Loucy (cell line): ENCODE measurements around the gene STK25.

Experiments
- CTCF ChIP-seq: fragments of 200-600 bp; sonication (generic); conservative IDR thresholded peaks from 2 replicates; pipeline ENCODE4 v1.5.1; 2014; ENCODE audit warnings: mild to moderate bottlenecking, antibody characterized with exemption, low read length
- EZH2phosphoT487 ChIP-seq: fragments of 200-600 bp; IDR thresholded peaks from 2 replicates; pipeline ENCODE4 v1.6.1; 2018; ENCODE audit warnings: antibody characterized with exemption, mild to moderate bottlenecking, moderate library complexity, borderline replicate concordance

- TF ChIP-seq CTCF: no peak
- TF ChIP-seq EZH2phosphoT487: no peak
Measured at GRCh38 chr2:241451840-241452506, 56.4 kb downstream of the STK25 start.
